GM19025 (cell line): ENCODE measurements around the gene TCF15.

Experiments
- ATAC-seq: cut with Tn5 transposase; IDR thresholded peaks from one replicate; pipeline ENCODE4 v1.9.1; 2021; ENCODE audit warnings: mild to moderate bottlenecking, low read depth, moderate library complexity; ENCODE audit not compliant: unreplicated experiment

The TCF15 gene

DNA sequence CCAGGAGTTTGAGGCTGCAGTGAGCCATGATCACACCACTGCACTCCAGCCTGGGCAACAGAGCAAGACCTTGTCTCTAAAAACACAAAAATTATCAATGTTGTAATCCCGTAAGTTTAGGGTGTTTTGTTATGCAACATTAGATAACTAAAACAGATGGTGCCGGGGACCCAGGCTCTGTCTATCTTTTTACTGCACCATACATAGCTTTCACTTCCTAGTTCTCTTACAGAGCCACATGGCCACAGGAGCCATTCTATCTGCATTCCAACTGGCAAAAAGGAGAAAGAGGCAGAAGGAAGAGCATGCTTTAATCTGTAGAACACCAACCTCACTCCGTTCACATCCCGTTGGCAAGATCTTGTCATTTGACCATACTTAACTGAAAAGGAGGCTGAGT, 5.4 kb upstream of the TCF15 start:
- no peak for ATAC-seq

- no peak for ATAC-seq
Measured at GRCh38 chr20:611843-612185, 1.7 kb upstream of the TCF15 start.

DNA sequence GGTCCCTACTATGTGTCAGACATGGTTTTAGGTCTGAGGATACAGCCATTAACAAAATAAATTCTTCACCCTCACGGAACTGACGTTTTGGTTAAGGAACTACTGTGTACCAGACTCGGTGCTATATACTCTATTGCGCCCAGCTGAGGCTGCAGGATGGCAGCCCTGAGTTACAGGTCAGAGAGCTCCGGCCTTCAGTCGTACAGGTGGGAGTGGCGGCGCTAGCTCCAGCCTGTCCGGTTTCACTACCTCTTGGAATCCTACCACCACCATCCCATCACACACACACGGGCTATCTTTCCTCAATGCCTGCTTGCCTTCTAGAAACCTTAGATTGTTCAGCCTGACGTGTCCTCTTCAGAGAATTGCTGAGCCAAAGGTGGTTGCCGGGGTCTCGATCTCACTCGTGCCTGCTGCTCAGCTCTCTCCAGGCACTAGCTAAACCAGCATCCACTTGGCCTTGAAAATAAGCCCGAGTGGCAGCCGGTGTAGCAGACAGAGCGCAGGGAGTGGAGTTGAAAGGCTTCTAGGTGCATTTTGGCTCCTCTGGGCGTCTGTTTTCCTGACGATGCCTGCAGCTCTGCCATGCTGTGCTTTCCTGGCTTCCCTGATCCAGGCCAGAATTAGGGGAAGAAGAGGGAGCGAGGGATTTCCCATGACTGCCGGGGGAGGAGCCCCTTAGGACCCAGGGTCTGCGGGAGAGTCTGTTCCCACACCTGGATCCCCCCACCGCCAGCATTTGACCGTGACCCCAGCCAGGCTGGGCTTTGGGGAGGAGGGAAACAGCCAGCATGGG, 1.1 kb upstream of the TCF15 start:
- ATAC-seq, result no peak

- ATAC-seq, result no peak
Measured at GRCh38 chr20:609371-609964, 641 bp downstream of the TCF15 start.

DNA sequence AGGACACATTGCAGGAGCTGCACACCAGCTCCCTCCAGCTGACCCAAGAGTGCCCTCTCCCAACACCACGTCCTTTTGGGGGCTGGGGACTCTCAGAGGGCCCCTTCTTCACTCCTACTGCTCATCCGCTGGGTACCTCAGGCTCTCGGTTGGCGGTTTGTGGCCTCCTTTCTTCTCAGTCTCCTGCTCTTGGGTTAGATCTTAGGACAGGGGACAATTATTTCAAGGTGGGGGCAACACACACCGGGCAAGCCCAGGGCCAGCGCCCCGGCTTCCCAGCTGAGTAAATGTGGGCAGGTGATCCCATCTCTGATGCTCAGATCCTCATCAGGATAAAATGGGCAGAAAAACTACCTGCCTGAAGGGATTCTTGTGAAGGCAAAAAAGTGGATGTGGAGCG, 1.1 kb downstream of the TCF15 start:
- no peak for ATAC-seq

GRCh38 chr20:607476-607875, 2.6 kb downstream of the TCF15 start:
- ATAC-seq, result no peak

DNA sequence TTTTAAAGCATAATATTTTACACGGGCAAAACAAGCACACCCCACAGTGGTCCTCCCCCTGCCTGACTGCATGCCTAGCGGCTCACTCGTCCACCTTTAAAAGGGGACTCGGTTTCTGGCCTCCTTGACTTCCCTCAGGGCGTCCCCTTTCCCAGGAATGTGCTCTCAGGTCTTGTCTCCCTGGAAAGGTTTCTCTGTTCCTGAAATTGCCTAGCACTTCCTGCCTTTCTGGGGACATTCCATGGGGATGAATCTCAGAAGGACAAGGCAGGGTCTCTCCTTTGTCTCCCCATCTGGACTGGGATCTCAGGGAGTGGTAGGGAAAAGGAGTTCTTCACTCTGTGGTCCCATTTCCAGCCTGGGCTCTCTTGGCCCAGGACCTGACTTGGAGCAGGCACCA, 4.9 kb downstream of the TCF15 start:
- no peak for ATAC-seq

- ATAC-seq, result no peak
Measured at GRCh38 chr20:603116-603640, 6.9 kb downstream of the TCF15 start.

GRCh38 chr20:602111-602970, 7.8 kb downstream of the TCF15 start:
- no peak for ATAC-seq

DNA sequence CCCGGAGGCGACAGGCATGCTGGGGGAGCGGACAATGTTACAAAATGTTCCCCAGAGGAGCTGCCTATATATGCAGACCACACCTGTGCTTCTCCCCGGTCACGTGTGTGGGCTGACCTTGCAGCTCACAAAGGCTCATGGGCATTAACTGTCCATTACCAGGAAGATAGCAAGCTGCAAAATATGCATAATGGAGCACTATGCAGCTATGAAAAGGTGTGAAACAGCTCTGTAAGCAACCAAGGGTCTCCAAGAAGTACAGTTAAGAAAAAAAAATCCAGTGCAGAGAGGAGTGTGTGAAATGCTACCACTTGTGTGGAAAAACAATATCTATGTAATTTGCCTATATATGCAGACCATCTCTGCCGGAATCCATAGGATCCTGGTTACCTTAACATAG, 9.4 kb downstream of the TCF15 start:
- no peak for ATAC-seq

GRCh38 chr20:600141-600540, 10.0 kb downstream of the TCF15 start:
- no peak for ATAC-seq

- no peak for ATAC-seq
Measured at GRCh38 chr20:598133-598850, 11.8 kb downstream of the TCF15 start.

DNA sequence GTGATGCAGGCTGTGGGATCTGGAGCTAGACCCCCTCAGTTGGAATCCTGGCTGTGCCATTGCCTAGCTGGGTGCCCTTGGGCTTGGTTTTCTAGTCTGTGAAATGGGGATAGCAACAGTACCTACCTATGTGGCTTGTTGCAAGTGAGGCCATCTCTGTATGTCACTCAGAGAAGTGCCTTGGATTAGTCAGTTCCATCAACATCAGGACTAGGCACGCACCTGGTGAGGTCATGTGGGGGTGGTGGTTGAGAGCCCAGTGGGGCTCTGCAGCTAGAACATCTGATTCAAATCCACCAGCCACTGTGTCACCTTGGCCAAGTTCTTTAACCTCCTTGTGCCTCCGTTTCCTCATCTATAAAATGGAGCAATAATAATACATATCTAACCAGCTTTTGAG, 12.5 kb downstream of the TCF15 start:
- no peak for ATAC-seq

GRCh38 chr20:595330-596308, 14.5 kb downstream of the TCF15 start:
- ATAC-seq, result no peak

DNA sequence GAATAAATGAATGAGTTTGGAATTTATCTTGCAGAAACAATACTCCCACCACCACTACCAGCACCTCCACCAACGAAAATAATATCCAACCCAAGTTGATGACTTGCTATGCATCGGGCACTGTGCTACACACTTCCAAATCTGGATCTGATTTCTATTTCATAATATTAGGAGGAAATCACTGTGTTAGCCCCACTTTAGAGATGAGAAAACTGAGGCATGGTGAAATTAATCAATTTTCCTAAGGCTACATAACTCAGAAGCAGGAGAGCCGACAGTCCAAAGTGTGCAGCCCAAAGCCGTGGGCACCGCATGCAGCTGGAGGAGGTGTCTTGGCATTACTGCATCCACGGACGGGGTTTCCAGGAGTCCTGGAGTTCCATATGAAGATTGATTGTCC, 17.6 kb downstream of the TCF15 start:
- ATAC-seq, result no peak

GRCh38 chr20:591941-592340, 18.2 kb downstream of the TCF15 start:
- ATAC-seq, result no peak

- ATAC-seq, result peak; percentile 66
Measured at GRCh38 chr20:588932-589672, 21.0 kb downstream of the TCF15 start.

GRCh38 chr20:588476-588875, 21.6 kb downstream of the TCF15 start:
- ATAC-seq, result no peak

DNA sequence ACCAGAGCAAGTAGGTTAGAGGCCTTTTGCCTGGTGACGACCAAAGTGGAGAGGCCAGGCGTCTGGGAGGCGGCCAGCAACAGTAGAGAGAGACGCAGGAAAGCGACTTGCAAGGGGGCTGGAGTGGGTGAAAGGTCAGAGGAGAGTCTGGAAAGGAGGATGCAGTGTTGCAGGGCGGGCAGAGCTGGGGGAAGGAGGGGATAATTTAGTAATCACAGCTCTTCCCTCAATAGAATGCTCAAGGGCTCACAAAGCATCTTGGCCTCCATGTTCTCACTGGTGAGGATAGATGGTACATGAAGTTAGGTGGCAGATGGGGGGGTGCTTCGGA, 25.2 kb downstream of the TCF15 start:
- no peak for ATAC-seq
